ENCODE data around the gene FNTB.

- no peak for TF ChIP-seq POLR2A (IDR thresholded peaks at IDR 0.05)
- TF ChIP-seq, protein P1, sequence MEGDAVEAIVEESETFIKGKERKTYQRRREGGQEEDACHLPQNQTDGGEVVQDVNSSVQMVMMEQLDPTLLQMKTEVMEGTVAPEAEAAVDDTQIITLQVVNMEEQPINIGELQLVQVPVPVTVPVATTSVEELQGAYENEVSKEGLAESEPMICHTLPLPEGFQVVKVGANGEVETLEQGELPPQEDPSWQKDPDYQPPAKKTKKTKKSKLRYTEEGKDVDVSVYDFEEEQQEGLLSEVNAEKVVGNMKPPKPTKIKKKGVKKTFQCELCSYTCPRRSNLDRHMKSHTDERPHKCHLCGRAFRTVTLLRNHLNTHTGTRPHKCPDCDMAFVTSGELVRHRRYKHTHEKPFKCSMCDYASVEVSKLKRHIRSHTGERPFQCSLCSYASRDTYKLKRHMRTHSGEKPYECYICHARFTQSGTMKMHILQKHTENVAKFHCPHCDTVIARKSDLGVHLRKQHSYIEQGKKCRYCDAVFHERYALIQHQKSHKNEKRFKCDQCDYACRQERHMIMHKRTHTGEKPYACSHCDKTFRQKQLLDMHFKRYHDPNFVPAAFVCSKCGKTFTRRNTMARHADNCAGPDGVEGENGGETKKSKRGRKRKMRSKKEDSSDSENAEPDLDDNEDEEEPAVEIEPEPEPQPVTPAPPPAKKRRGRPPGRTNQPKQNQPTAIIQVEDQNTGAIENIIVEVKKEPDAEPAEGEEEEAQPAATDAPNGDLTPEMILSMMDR (IDR thresholded peaks at IDR 0.05): no peak
These were observed 47.3 kb downstream of the FNTB start for GRCh38 chr14:65034021-65034420.

All from suprapubic skin (tissue), 3 donors.